Activated CD8-positive, alpha-beta memory T cell treated with anti-CD3 and anti-CD28 coated beads, Interleukin-2, amount 50 U/mL, for 1 hour (primary cell): ENCODE results near the gene KAZN.

ENCODE experiments used
- DNase-seq: peaks from one replicate; pipeline ENCODE4 v3.0.0-alpha.2; 2020; ENCODE audit errors: extremely low read depth

Gene KAZN

GRCh38 chr1:14677292-14677971, 78.9 kb downstream of the KAZN start:
- no peak for DNase-seq

- no peak for DNase-seq
Measured at GRCh38 chr1:14678011-14678638, 79.6 kb downstream of the KAZN start.

- DNase-seq = no peak
Measured at GRCh38 chr1:14679027-14679688, 80.7 kb downstream of the KAZN start.

GRCh38 chr1:14681182-14681581, 82.7 kb downstream of the KAZN start:
- DNase-seq = no peak

- DNase-seq = no peak
Measured at GRCh38 chr1:14682941-14683621, 84.6 kb downstream of the KAZN start.

GRCh38 chr1:14685078-14685477, 86.6 kb downstream of the KAZN start:
- DNase-seq = no peak

GRCh38 chr1:14686701-14687100, 88.2 kb downstream of the KAZN start:
- no peak for DNase-seq

GRCh38 chr1:14687147-14687546, 88.7 kb downstream of the KAZN start:
- DNase-seq = no peak

GRCh38 chr1:14689996-14690615, 91.6 kb downstream of the KAZN start:
- DNase-seq = no peak

GRCh38 chr1:14693949-14694348, 95.5 kb downstream of the KAZN start:
- DNase-seq = no peak

GRCh38 chr1:14694589-14694988, 96.1 kb downstream of the KAZN start:
- no peak for DNase-seq

- DNase-seq = no peak
Measured at GRCh38 chr1:14696761-14697160, 98.3 kb downstream of the KAZN start.

- DNase-seq = no peak
Measured at GRCh38 chr1:14697353-14697752, 98.9 kb downstream of the KAZN start.

- DNase-seq = no peak
Measured at GRCh38 chr1:14698314-14698713, 99.8 kb downstream of the KAZN start.

GRCh38 chr1:14699620-14700019, 101.1 kb downstream of the KAZN start:
- DNase-seq = no peak

GRCh38 chr1:14704846-14705245, 106.4 kb downstream of the KAZN start:
- no peak for DNase-seq

GRCh38 chr1:14705824-14706223, 107.3 kb downstream of the KAZN start:
- DNase-seq = no peak

GRCh38 chr1:14706631-14707030, 108.1 kb downstream of the KAZN start:
- DNase-seq = no peak

GRCh38 chr1:14707531-14708445, 109.3 kb downstream of the KAZN start:
- no peak for DNase-seq

- DNase-seq = no peak
Measured at GRCh38 chr1:14710331-14710730, 111.8 kb downstream of the KAZN start.

GRCh38 chr1:14712136-14712535, 113.7 kb downstream of the KAZN start:
- no peak for DNase-seq
